ENCODE measurements around the gene UBD.

DNA sequence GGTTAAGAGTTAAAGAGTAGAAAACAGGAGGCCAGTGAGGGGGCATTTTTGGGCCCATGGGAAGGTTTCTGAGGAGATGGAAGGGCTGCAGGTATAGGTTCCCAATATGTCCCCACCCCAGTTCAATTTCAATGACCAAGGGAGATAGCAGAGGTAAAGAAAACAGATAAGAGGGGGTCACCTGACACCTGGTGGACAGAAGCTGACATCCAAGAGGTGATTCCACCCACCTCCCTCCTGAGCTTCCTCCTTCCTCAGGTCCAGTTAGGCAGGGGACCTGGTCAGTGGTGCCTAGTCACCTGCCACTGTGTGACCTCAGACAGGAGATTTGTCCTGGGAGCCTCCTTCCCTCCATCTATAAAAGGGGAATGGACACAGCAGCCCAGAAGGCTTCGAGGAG lies 42.3 kb downstream of the UBD start:
- TF ChIP-seq POLR2AphosphoS5 (IDR thresholded peaks at IDR 0.05) (no peak), CTCF (IDR thresholded peaks at IDR 0.05) (no peak), POLR2A (IDR thresholded peaks at IDR 0.05) (no peak)
